Heart right ventricle (tissue), 16 donors: ENCODE results near the gene IL31. TPM values are rescaled to one million over a fixed set of nuclear protein-coding genes. Genes with fewer than 3 reads are reported as not detected.

Experiments
- ATAC-seq, 8 donors: fragments of 200-7000 bp; cut with Tn5 transposase; one replicate each; pipeline ENCODE4 v1.9.1; 2020; ENCODE audit warnings: mild to moderate bottlenecking in 8 of 8, moderate library complexity in 8 of 8, moderate number of reproducible peaks in 1 of 8
- DNase-seq, 2 donors: peaks; one replicate each; pipeline ENCODE4 v3.0.0-alpha.2; 2020
- H3K27ac ChIP-seq, 10 donors: fragments of 200-600 bp; sonication (generic) in 2 of 10; one replicate each; pipeline versions ENCODE4 v1.5.0 to v1.8.0; 2020 to 2022; ENCODE audit warnings: mild to moderate bottlenecking in 3 of 10
- H3K27me3 ChIP-seq, 7 donors: fragments of 200-600 bp; one replicate each; pipeline ENCODE4 v1.8.0; 2021 to 2022; ENCODE audit warnings: mild to moderate bottlenecking in 2 of 7
- H3K36me3 ChIP-seq, 9 donors: fragments of 200-600 bp; sonication (generic) in 1 of 9; one replicate each; pipeline versions ENCODE4 v1.5.0 to v1.8.0; 2020 to 2022; ENCODE audit warnings: mild to moderate bottlenecking in 2 of 9
- H3K4me1 ChIP-seq, 9 donors: fragments of 200-600 bp; sonication (generic) in 1 of 9; one replicate each; pipeline versions ENCODE4 v1.5.0 to v1.8.0; 2020 to 2022; ENCODE audit warnings: mild to moderate bottlenecking in 4 of 9
- H3K4me3 ChIP-seq, 10 donors: fragments of 200-600 bp; sonication (generic) in 2 of 10; one replicate each; pipeline versions ENCODE4 v1.5.0 to v1.8.0; 2020 to 2022; ENCODE audit warnings: mild to moderate bottlenecking in 7 of 10, moderate library complexity in 2 of 10
- H3K9me3 ChIP-seq, 11 donors: fragments of 200-600 bp in 10 of 11; sonication (generic) in 2 of 11; one replicate each; pipeline versions ENCODE4 v1.5.0 to v1.8.0; 2013 to 2022; ENCODE audit warnings: mild to moderate bottlenecking in 2 of 11, control low read depth in 1 of 11, moderate library complexity in 1 of 11
- WGBS, 2 donors: extraction: QIAGEN DNeasy Blood & Tissue Kit; methylation state at CpG; one replicate each; pipeline ENCODE4 v1.1.7; 2013; ENCODE audit warnings: inconsistent platforms in 1 of 2; 5-methylcytosine and 5-hydroxymethylcytosine counted together
- intact Hi-C, 10 donors: fragments of 100-400 bp; cut with DNase I; formaldehyde crosslinking; loops; one replicate each; pipeline versions ENCODE4 v1.11.1 to v1.14.2; 2022
- polyA plus RNA-seq, 2 donors: library from polyadenylated mRNA; stranded (reverse); fragments of 200-250 nt; gene quantifications; one replicate each; pipeline ENCODE4 v1.2.3, GENCODE V29; 2013
- total RNA-seq, 10 donors: library from RNA; stranded (reverse); fragmentation: NEBNext Ultra II Directional in 3 of 10; extraction: Animal tissue kit (Norgen Biotek cat#: 25700) in 3 of 10; gene quantifications; one replicate each; pipeline versions ENCODE4 v1.2.1 to v1.2.4, GENCODE V29; 2021 to 2023
- TF ChIP-seq, protein P1 (sequence below), 9 donors: fragments of 200-600 bp; sonication (generic) in 2 of 9; IDR thresholded peaks; one replicate each; pipeline versions ENCODE4 v1.5.0 to v1.8.0; 2021 to 2022; ENCODE audit warnings: antibody characterized with exemption in 9 of 9, mild to moderate bottlenecking in 5 of 9, moderate library complexity in 1 of 9
- donor health status: Arrhythmogenic right ventricular cardiomyopathy.
- donor health status: ischemic (EF 13 %, LVEDD 7.1; RV severe dilation, severe dysfunction).
- donor health status: healthy with polysubstance abuse.
- donor health status: DM: no; HTN: yes; CAD: no.
- donor health status: DM: no; HTN: no; CAD: no.
- donor health status: ischemic (EF 25% LVEDD 6.9; RV normal size, moderate dysfunction).
- donor health status: ischemic (EF 25% LVEDD 5.7; RV mildly dilated, moderate dysfunction).
- donor health status: healthy.
- donor health status: DM: yes; HTN: yes; CAD: no.
- donor health status: Ischemic cardiomyopathy.
- donor health status: ischemic (EF 35%, LVEDD 5.7; RV mildly dilated, moderate dysfunction).
- donor health status: nonischemic (EF 11% LVEDD 7.7; RV severe dilation, severe dysfunction).
- donor health status: DM: yes; HTN: yes; CAD: no.
- donor health status: PGD.
- donor health status: ischemic (EF 29% LVEDD 5.4; RV normal size, mild dysfunction).
- donor health status: nonischemic (EF 23%, LVEDD 6.1; RV moderate dilation, normal function).

The IL31 gene
- total and polyA plus RNA-seq, 12 donors = not detected

DNA sequence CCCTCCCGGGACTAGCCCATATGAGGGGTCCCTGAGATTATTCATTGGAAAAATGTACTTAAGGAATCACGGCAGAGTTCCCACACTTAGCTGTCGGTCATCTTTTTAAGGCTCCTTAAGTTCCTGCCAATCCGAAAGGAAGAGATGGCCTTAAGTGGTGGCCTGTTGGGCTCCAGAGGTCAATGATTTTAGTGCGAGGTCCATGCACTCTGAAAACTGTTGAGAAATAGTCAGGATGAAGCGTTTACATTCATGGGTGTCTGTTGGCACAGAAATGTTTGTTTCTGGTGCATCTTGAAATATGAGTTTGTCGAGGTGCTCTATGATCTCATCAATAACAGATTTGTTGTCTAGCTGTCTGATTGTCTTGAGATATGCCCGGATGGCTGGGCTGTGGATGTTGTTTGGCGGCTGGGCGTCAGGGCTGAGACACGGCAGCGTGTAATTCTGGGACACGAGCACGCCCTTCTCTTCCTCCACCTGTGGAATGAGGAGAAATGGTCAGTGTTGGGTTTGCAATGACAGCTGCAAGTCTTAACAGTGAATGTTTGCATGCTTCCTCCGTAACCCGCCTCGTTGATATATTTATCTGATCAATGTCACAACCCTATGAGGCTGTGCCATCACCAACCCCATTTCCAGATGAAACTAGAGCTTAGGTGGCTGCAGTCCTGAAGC lies 1.6 kb downstream of the IL31 start:
- TF ChIP-seq, protein P1, sequence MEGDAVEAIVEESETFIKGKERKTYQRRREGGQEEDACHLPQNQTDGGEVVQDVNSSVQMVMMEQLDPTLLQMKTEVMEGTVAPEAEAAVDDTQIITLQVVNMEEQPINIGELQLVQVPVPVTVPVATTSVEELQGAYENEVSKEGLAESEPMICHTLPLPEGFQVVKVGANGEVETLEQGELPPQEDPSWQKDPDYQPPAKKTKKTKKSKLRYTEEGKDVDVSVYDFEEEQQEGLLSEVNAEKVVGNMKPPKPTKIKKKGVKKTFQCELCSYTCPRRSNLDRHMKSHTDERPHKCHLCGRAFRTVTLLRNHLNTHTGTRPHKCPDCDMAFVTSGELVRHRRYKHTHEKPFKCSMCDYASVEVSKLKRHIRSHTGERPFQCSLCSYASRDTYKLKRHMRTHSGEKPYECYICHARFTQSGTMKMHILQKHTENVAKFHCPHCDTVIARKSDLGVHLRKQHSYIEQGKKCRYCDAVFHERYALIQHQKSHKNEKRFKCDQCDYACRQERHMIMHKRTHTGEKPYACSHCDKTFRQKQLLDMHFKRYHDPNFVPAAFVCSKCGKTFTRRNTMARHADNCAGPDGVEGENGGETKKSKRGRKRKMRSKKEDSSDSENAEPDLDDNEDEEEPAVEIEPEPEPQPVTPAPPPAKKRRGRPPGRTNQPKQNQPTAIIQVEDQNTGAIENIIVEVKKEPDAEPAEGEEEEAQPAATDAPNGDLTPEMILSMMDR (IDR thresholded peaks at IDR 0.05) = no peak
- DNase-seq (no peak), ATAC-seq (no peak)
- WGBS, 2 donors = 74 to 77% methylated on average over 17 of the region's 17 CpGs
- Histone ChIP-seq H3K4me1 (no peaks in the 10 kb centered on the region), H3K4me3 (no peak overlapping the region), H3K9me3 (no peaks in the 10 kb centered on the region), H3K27me3 (peaks cover 0 to 9% (median 0%) of the 10 kb centered on the region in 7 donors), H3K36me3 (no peaks in the 10 kb centered on the region), H3K27ac (no peak overlapping the region)
- intact Hi-C loops = no loop called here

DNA sequence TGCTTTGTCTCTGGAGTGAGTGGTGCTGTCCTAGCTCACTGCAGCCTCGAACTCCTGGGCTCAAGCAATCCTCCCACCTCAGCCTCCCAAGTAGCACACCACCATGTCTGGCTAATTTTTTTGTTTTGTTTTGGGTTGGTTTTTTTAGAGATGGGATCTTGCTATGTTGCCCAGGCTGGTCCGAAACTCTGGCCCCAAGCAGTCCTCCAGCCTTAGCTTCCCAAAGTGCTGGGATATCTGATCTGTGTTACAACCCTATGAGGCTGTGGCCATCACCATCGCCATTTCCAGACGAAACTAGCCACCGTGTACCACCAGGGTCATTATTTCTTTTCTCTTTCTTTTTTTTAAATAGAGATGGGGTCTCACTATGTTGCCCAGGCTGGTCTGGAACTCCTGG lies 2.6 kb downstream of the IL31 start:
- TF ChIP-seq, protein P1 (IDR thresholded peaks at IDR 0.05) = no peak
- Histone ChIP-seq H3K9me3 (no peaks in the 10 kb centered on the region), H3K4me3 (no peak overlapping the region), H3K36me3 (no peaks in the 10 kb centered on the region), H3K27ac (no peak overlapping the region), H3K4me1 (no peaks in the 10 kb centered on the region), H3K27me3 (peaks cover 0 to 9% (median 0%) of the 10 kb centered on the region in 7 donors)
- DNase-seq (no peak), ATAC-seq (no peak)
- intact Hi-C loops = no loop called here
- 90 to 92% methylated on average over 5 of the region's 5 CpGs for WGBS, 2 donors

- TF ChIP-seq, protein P1 (IDR thresholded peaks at IDR 0.05) = no peak
- Histone ChIP-seq H3K4me3 (no peak overlapping the region), H3K27ac (no peak overlapping the region), H3K36me3 (no peaks in the 10 kb centered on the region), H3K27me3 (peaks cover 0 to 9% (median 0%) of the 10 kb centered on the region in 7 donors), H3K4me1 (no peaks in the 10 kb centered on the region), H3K9me3 (no peaks in the 10 kb centered on the region)
- 91 to 93% methylated on average over 3 of the region's 3 CpGs for WGBS, 2 donors
- intact Hi-C loops = no loop called here
- no peak for DNase-seq
- no peak for ATAC-seq
Measured at GRCh38 chr12:122168492-122168891, 5.5 kb downstream of the IL31 start.

GRCh38 chr12:122167356-122167925 lies 6.6 kb downstream of the IL31 start:
- intact Hi-C loops = no loop called here
- Histone ChIP-seq H3K27me3 (peaks cover 0 to 9% (median 0%) of the 10 kb centered on the region in 7 donors), H3K4me1 (no peaks in the 10 kb centered on the region), H3K27ac (no peak overlapping the region), H3K36me3 (no peaks in the 10 kb centered on the region), H3K9me3 (no peaks in the 10 kb centered on the region), H3K4me3 (no peak overlapping the region)
- ATAC-seq (no peak), DNase-seq (no peak)
- 77 to 78% methylated on average over 10 of the region's 10 CpGs for WGBS, 2 donors
- TF ChIP-seq, protein P1 (IDR thresholded peaks at IDR 0.05) = no peak
